ENCODE data around the gene GPM6B. TPM values are rescaled to one million over a fixed set of nuclear protein-coding genes. Genes with fewer than 3 reads are reported as not detected.

Gene GPM6B
- total and polyA plus RNA-seq, 2 of the 4 experiments (the other 2 are of a cell fraction), result 4.2 to 5.9 TPM

DNA sequence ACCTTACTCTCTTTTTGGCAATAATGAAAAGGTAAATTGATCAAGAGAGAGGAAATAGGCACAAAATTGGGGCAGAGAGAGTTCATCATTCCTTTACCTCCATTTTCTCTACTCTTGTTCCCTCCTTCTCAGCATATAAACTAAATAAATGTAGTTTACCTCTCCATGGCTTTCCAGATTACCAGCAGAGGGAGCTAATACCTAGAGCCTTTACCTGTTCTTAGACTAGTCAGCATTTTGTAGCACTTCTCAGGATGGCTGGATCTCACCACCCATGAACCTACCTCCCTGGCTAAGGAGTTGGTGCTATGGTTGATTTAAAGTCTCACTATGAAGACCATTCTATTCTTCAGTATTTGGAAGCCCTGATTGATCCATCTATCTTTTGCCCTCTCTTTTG is 66.7 kb downstream of the GPM6B start:
- POLR2A ChIA-PET (ENCODE audit: unreplicated experiment), result no interaction called here
- DNase-seq (peak; percentile 48), ATAC-seq (ENCODE audit: low read depth) (peak; percentile 49)
- in situ Hi-C loops (cut with MboI; ENCODE audit: low sequenced_read_pairs) (no loop called here), dilution Hi-C loops (cut with HindIII; ENCODE audit: low sequenced_read_pairs, unreplicated experiment) (no loop called here), intact Hi-C loops (cut with micrococcal nuclease) (loop anchor here (1.0 kb wide), 1 partner anchor 282 kb away; no protein-coding TSS in a partner anchor)
- no peaks in the 10 kb centered on the region for H3K9me3 ChIP-seq (ENCODE audit: control insufficient read depth, insufficient read depth, low read length)
- H2AFZ ChIP-seq (replicated peaks; ENCODE audit: low read length, poor library complexity), result no peak overlapping the region
- H4K8ac ChIP-seq (ENCODE audit: low read depth in 2 of 2, low read length in 2 of 2), result no peak overlapping the region
- H3K4me2 ChIP-seq (ENCODE audit: low read depth, low read length), result no peak overlapping the region
- no peak overlapping the region for H2BK15ac ChIP-seq (ENCODE audit: low read depth, low read length)
- H3K27ac ChIP-seq (ENCODE audit: insufficient read depth, low read length), result no peak overlapping the region
- H3K27me3 ChIP-seq (ENCODE audit: control insufficient read depth, insufficient read depth, low read length), result no peaks in the 10 kb centered on the region
- H2AK5ac ChIP-seq (ENCODE audit: low read depth, low read length), result no peak overlapping the region
- no peak overlapping the region for H2BK120ac ChIP-seq (ENCODE audit: low read depth, low read length)
- H3K9ac ChIP-seq (ENCODE audit: low read depth, low read length), result no peak overlapping the region
- H3K36me3 ChIP-seq (ENCODE audit: control insufficient read depth, insufficient read depth, low read length), result no peaks in the 10 kb centered on the region; the same call in none of the 2 replicates
- no peak overlapping the region for H3K4ac ChIP-seq (ENCODE audit: low read depth, low read length)
- no TSS peak for BruUV-seq (replicated peaks)
- H3K79me1 ChIP-seq (ENCODE audit: low read depth in 1 of 2, low read length in 2 of 2), result no peaks in the 10 kb centered on the region
- H2BK5ac ChIP-seq (ENCODE audit: low read depth, low read length, poor library complexity, severe bottlenecking), result no peak overlapping the region
- H3K56ac ChIP-seq (ENCODE audit: extremely low read depth, insufficient read depth, low read length), result no peak overlapping the region
- no peak overlapping the region for H3K23ac ChIP-seq (ENCODE audit: low read depth, low read length)
- H4K20me1 ChIP-seq (ENCODE audit: insufficient read depth, low read length), result no peaks in the 10 kb centered on the region
- no peak overlapping the region for H2BK20ac ChIP-seq (ENCODE audit: low read depth, low read length)
- H4K91ac ChIP-seq (ENCODE audit: insufficient read depth, low read depth, low read length), result no peak overlapping the region
- H3K18ac ChIP-seq (ENCODE audit: low read depth, low read length), result no peak overlapping the region
- no peaks in the 10 kb centered on the region for H3K9me1 ChIP-seq (ENCODE audit: insufficient read depth, low read length)
- no peak overlapping the region for H3K14ac ChIP-seq (replicated peaks; ENCODE audit: low read depth, low read length)
- H4K5ac ChIP-seq (ENCODE audit: low read depth, low read length), result no peak overlapping the region
- no peak for TF ChIP-seq RCOR1 (IDR thresholded peaks at IDR 0.05; ENCODE audit: insufficient replicate concordance, low read length)
- TF ChIP-seq, protein P1, sequence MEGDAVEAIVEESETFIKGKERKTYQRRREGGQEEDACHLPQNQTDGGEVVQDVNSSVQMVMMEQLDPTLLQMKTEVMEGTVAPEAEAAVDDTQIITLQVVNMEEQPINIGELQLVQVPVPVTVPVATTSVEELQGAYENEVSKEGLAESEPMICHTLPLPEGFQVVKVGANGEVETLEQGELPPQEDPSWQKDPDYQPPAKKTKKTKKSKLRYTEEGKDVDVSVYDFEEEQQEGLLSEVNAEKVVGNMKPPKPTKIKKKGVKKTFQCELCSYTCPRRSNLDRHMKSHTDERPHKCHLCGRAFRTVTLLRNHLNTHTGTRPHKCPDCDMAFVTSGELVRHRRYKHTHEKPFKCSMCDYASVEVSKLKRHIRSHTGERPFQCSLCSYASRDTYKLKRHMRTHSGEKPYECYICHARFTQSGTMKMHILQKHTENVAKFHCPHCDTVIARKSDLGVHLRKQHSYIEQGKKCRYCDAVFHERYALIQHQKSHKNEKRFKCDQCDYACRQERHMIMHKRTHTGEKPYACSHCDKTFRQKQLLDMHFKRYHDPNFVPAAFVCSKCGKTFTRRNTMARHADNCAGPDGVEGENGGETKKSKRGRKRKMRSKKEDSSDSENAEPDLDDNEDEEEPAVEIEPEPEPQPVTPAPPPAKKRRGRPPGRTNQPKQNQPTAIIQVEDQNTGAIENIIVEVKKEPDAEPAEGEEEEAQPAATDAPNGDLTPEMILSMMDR (conservative IDR thresholded peaks at IDR 0.05; ENCODE audit: low read depth, low read length), result peak; percentile 57
- no peak for TF ChIP-seq FOS (IDR thresholded peaks at IDR 0.05; ENCODE audit: low read depth, low read length)
- no peak for TF ChIP-seq BHLHE40 (IDR thresholded peaks at IDR 0.05; ENCODE audit: low read depth, low read length)
- no peak for TF ChIP-seq RFX5 (IDR thresholded peaks at IDR 0.05; ENCODE audit: low read depth, low read length)
- TF ChIP-seq SMC3 (IDR thresholded peaks at IDR 0.05; ENCODE audit: low read depth, low read length), result peak; percentile 55
- TF ChIP-seq MAZ (IDR thresholded peaks at IDR 0.05; ENCODE audit: borderline replicate concordance, low read depth, low read length), result no peak
- peak; percentile 75 for TF ChIP-seq MAFK (IDR thresholded peaks at IDR 0.05; ENCODE audit: low read depth, low read length)
- TF ChIP-seq, protein P2, sequence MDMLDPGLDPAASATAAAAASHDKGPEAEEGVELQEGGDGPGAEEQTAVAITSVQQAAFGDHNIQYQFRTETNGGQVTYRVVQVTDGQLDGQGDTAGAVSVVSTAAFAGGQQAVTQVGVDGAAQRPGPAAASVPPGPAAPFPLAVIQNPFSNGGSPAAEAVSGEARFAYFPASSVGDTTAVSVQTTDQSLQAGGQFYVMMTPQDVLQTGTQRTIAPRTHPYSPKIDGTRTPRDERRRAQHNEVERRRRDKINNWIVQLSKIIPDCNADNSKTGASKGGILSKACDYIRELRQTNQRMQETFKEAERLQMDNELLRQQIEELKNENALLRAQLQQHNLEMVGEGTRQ (IDR thresholded peaks at IDR 0.05; ENCODE audit: low read depth, low read length), result no peak
- no peak for TF ChIP-seq POLR2A (IDR thresholded peaks at IDR 0.05; ENCODE audit: low read depth, low read length)
- no peak for TF ChIP-seq CEBPB (IDR thresholded peaks at IDR 0.05; ENCODE audit: low read depth, low read length)
- TF ChIP-seq NFE2L2 (IDR thresholded peaks at IDR 0.05; ENCODE audit: low read depth, low read length), result no peak
- TF ChIP-seq, protein P3, sequence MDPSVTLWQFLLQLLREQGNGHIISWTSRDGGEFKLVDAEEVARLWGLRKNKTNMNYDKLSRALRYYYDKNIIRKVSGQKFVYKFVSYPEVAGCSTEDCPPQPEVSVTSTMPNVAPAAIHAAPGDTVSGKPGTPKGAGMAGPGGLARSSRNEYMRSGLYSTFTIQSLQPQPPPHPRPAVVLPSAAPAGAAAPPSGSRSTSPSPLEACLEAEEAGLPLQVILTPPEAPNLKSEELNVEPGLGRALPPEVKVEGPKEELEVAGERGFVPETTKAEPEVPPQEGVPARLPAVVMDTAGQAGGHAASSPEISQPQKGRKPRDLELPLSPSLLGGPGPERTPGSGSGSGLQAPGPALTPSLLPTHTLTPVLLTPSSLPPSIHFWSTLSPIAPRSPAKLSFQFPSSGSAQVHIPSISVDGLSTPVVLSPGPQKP (IDR thresholded peaks at IDR 0.05; ENCODE audit: borderline replicate concordance, low read depth, low read length), result no peak
- no peak for TF ChIP-seq MXI1 (IDR thresholded peaks at IDR 0.05; ENCODE audit: borderline replicate concordance, low read depth, low read length)
- peak; percentile 51 for TF ChIP-seq RAD21 (IDR thresholded peaks at IDR 0.05; ENCODE audit: low read length)
- TF ChIP-seq CHD1 (IDR thresholded peaks at IDR 0.05; ENCODE audit: low read depth, low read length), result no peak
- H3K4me1 ChIP-seq (ENCODE audit: control insufficient read depth, insufficient read depth, low read length), result peaks cover 2% of the 10 kb centered on the region
- H2AK9ac ChIP-seq (replicated peaks; ENCODE audit: low read depth, low read length, poor library complexity), result no peak overlapping the region
- no peak overlapping the region for H3K4me3 ChIP-seq (ENCODE audit: insufficient read depth, low read depth, low read length)
- CTCF ChIA-PET, result interaction anchor here (1.6 kb wide), 1 partner anchor 243 kb away, joined by 3 read pairs; no protein-coding TSS in a partner anchor

Data from IMR-90 (cell line).